Islet precursor cell (in vitro differentiated cells): ENCODE measurements around the gene NPPA.

Experiments used
- DNase-seq: peaks from one replicate; pipeline ENCODE4 v3.0.0-alpha.2; 2018

Gene NPPA

GRCh38 chr1:11873395-11874257 is 26.0 kb upstream of the NPPA start:
- no peak for DNase-seq

GRCh38 chr1:11872545-11872944 is 25.0 kb upstream of the NPPA start:
- DNase-seq = no peak

- no peak for DNase-seq
These were observed 22.1 kb upstream of the NPPA start for GRCh38 chr1:11869650-11870207.

GRCh38 chr1:11869104-11869503 is 21.5 kb upstream of the NPPA start:
- DNase-seq = no peak

- DNase-seq = no peak
These were observed 20.9 kb upstream of the NPPA start for GRCh38 chr1:11868331-11868980.

- DNase-seq = no peak
These were observed 15.3 kb upstream of the NPPA start for GRCh38 chr1:11862890-11863289.

- no peak for DNase-seq
These were observed 13.0 kb upstream of the NPPA start for GRCh38 chr1:11860587-11860986.

GRCh38 chr1:11860083-11860482 is 12.5 kb upstream of the NPPA start:
- DNase-seq = no peak

- peak; percentile 94 for DNase-seq
These were observed 11.6 kb upstream of the NPPA start for GRCh38 chr1:11858968-11859871.

- DNase-seq = no peak
These were observed 11.0 kb upstream of the NPPA start, which contains the start of gene NPPB for GRCh38 chr1:11858613-11858967. Gene NPPB, minus strand, starts transcription at chr1:11858945. Its CDS starts 112 bp downstream, at chr1:11858833.

GRCh38 chr1:11858158-11858557 is 10.6 kb upstream of the NPPA start:
- no peak for DNase-seq

GRCh38 chr1:11857164-11857851 is 9.7 kb upstream of the NPPA start:
- no peak for DNase-seq

GRCh38 chr1:11856698-11857097 is 9.1 kb upstream of the NPPA start:
- DNase-seq = no peak

- no peak for DNase-seq
These were observed 7.8 kb upstream of the NPPA start for GRCh38 chr1:11855430-11855829.

- no peak for DNase-seq
These were observed 6.9 kb upstream of the NPPA start for GRCh38 chr1:11854519-11854918.

- no peak for DNase-seq
These were observed 3.6 kb upstream of the NPPA start for GRCh38 chr1:11851180-11851579.

- DNase-seq = no peak
These were observed 2.6 kb upstream of the NPPA start for GRCh38 chr1:11850156-11850555.

- no peak for DNase-seq
These were observed 754 bp upstream of the NPPA start for GRCh38 chr1:11848373-11848700.

- no peak for DNase-seq
These were observed 1.8 kb downstream of the NPPA start for GRCh38 chr1:11845641-11846335.

- no peak for DNase-seq
These were observed 5.2 kb downstream of the NPPA start for GRCh38 chr1:11842154-11843041.
